Subcutaneous adipose tissue (tissue), 4 donors: ENCODE results near the gene TOP2B. TPM values are rescaled to one million over a fixed set of nuclear protein-coding genes. Genes with fewer than 3 reads are reported as not detected.

Experiments used
- CTCF ChIP-seq: fragments of 450-650 bp; IDR thresholded peaks from one replicate; pipeline ENCODE4 v1.5.1; 2016; ENCODE audit warnings: low read depth, mild to moderate bottlenecking, control low read depth, antibody characterized with exemption, moderate library complexity
- total RNA-seq, 4 donors: library from RNA; depleted of rRNA; stranded (reverse); fragments of >200 nt; gene quantifications; one replicate each; pipeline ENCODE4 v1.1.0, GENCODE V29; 2016

TOP2B gene, protein sequence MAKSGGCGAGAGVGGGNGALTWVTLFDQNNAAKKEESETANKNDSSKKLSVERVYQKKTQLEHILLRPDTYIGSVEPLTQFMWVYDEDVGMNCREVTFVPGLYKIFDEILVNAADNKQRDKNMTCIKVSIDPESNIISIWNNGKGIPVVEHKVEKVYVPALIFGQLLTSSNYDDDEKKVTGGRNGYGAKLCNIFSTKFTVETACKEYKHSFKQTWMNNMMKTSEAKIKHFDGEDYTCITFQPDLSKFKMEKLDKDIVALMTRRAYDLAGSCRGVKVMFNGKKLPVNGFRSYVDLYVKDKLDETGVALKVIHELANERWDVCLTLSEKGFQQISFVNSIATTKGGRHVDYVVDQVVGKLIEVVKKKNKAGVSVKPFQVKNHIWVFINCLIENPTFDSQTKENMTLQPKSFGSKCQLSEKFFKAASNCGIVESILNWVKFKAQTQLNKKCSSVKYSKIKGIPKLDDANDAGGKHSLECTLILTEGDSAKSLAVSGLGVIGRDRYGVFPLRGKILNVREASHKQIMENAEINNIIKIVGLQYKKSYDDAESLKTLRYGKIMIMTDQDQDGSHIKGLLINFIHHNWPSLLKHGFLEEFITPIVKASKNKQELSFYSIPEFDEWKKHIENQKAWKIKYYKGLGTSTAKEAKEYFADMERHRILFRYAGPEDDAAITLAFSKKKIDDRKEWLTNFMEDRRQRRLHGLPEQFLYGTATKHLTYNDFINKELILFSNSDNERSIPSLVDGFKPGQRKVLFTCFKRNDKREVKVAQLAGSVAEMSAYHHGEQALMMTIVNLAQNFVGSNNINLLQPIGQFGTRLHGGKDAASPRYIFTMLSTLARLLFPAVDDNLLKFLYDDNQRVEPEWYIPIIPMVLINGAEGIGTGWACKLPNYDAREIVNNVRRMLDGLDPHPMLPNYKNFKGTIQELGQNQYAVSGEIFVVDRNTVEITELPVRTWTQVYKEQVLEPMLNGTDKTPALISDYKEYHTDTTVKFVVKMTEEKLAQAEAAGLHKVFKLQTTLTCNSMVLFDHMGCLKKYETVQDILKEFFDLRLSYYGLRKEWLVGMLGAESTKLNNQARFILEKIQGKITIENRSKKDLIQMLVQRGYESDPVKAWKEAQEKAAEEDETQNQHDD (N-terminal part only)
- 100 to 1,000 TPM in 1 of 4 donors, 10 to 100 TPM in 3; 83.5 to 126 (median 87.0) TPM for total RNA-seq

DNA sequence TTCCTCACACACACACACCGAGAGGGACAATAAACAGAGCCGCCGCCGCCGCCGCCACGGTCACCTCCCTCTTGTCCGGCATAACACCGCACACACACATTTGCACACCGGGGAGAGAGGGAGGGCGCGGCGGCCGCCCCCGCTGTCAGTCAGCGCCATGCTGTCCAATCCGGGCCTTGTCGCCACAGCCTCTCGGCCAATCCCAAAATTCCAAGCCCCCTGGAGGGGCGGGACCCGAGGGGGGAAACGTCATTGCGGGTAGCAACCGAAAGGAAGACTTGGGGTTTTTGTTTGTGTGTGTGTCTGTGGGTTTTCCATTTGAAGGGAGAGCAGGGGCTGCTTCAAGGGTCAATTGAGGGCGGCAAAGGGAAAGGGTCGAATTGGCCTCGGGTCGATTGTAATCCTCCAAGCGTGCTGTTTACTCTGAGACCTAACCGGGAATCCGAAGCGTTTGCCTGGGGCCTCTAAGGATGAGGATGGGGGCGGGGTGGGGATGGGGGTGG lies at the start of gene TOP2B:
TOP2B (minus strand) TSS at position 96 of the 503 bp plus-strand sequence. CDS start 610 bp downstream, outside the sequence.
- TF ChIP-seq CTCF, result no peak

GRCh38 chr3:25713341-25713985 lies 48.8 kb upstream of the TOP2B start:
- no peak for TF ChIP-seq CTCF

- no peak for TF ChIP-seq CTCF
These were observed 46.4 kb upstream of the TOP2B start for GRCh38 chr3:25711090-25711489.

GRCh38 chr3:25708036-25708435 lies 43.3 kb upstream of the TOP2B start:
- no peak for TF ChIP-seq CTCF

DNA sequence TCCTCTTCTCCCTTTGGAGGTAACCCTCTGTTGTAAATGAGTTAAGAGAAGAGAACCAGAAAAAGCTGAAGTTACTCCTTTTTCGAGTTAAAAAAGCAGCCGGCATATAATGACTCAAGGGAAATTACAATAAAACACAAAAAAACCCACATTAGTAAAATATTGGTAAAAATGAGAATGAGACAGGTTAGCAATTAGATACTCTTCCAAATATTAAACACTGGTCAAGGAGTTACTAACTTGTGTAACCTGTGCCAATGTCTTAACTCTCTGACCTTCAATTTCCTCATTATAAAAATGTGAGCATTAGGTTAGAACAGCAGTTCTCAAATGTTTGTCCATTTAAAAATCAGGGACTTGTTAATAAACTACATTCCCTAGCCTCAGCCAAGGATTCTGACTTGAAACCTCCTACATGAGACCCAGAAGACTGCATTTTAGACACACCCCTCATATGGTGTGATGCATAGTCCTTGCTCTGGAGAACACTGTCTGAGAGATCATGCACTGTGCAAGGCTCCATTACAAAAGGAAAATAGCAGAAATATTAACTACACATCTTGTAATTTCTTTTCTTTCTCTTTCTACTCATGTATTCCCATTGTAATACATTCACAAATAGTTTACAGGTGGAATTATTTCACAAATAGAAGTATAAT lies 42.7 kb upstream of the TOP2B start:
- no peak for TF ChIP-seq CTCF

DNA sequence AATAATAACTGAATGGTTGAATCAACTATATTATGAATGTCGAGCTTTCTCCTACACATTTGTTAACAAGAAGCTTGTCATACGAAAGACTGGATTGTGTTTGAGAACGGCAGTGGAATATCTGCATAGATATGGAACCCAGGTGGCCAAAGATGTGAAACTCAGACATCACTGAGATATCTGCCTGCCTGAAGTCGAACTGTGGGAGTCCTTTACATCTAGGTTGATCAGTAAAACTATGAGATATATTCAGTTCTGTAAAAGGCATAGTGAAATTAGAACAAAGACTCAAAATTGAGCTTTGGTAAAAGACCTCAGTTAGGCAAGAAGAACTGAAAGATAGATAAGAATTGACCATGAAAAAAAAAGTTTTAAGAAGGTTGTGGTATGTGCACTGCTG lies 41.5 kb upstream of the TOP2B start:
- no peak for TF ChIP-seq CTCF
